GM12878 (cell line): ENCODE data around the gene ARSA. TPM values are rescaled to one million over a fixed set of nuclear protein-coding genes. Genes with fewer than 3 reads are reported as not detected.

ENCODE experiments used
- ATAC-seq: fragments of 200-7000 bp; cut with Tn5 transposase; 3 replicates; pipeline ENCODE4 v1.9.1; 2020; ENCODE audit warnings: mild to moderate bottlenecking, moderate library complexity
- BruUV-seq: library from RNA; stranded (reverse); fragments of 400-500 nt; replicated peaks from 2 replicates; lab custom pipeline; 2021; lab: Mats Ljungman, UMichigan
- CTCF ChIA-PET: fragments of 300-600 bp; sonication (Branson Sonifier 250); formaldehyde crosslinking; extraction: SDS; loops from one replicate; lab custom pipeline; 2021; ENCODE audit warnings: inconsistent platforms; lab: Yijun Ruan, JAX
- POLR2A ChIA-PET: fragments of 350-600 bp; formaldehyde crosslinking; extraction: SDS; loops from one replicate; lab custom pipeline; 2021; ENCODE audit warnings: inconsistent platforms; lab: Charles Lee
- RAD21 ChIA-PET: fragments of 300-600 bp; sonication (Branson Sonifier 250); formaldehyde crosslinking; loops from one replicate; lab custom pipeline; 2023; ENCODE audit warnings: antibody characterized with exemption; ENCODE audit not compliant: unreplicated experiment; lab: Charles Lee
- SMC1A ChIA-PET: fragments of 300-600 bp; sonication (Branson Sonifier 250); formaldehyde crosslinking; loops from one replicate; lab custom pipeline; 2023; ENCODE audit not compliant: unreplicated experiment, uncharacterized antibody; lab: Charles Lee
- DNase-seq: peaks from one replicate; pipeline ENCODE4 v3.0.0-alpha.2; 2011; ENCODE audit warnings: low read depth, low spot score
- FAIRE-seq: peaks from 3 replicates; lab custom pipeline; 2011; peaks lifted over from hg19 to GRCh38; lab: Jason Lieb, UNC
- H2AFZ ChIP-seq: 2 replicates; pipeline ENCODE4 v1.6.0; 2011; ENCODE audit warnings: low read depth, low read length, control low read depth; ENCODE audit not compliant: control insufficient read depth
- H3K27ac ChIP-seq: 2 replicates; pipeline ENCODE4 v1.5.1; 2011; ENCODE audit warnings: control low read depth; ENCODE audit not compliant: control insufficient read depth, insufficient read depth
- H3K27me3 ChIP-seq, 2 experiments: replicated peaks in 1 of 2; 2 replicates each; pipeline versions ENCODE4 v1.6.0 to v1.6.1; 2011; ENCODE audit warnings: low read length in 1 of 2; ENCODE audit not compliant: control insufficient read depth in 2 of 2, insufficient read depth in 2 of 2
- H3K36me3 ChIP-seq, 2 experiments: 2 replicates each; pipeline ENCODE4 v1.5.1; 2011; ENCODE audit warnings: low read length in 1 of 2; ENCODE audit not compliant: control insufficient read depth in 2 of 2, insufficient read depth in 2 of 2
- H3K4me1 ChIP-seq: 2 replicates; pipeline ENCODE4 v1.6.1; 2011; ENCODE audit warnings: mild to moderate bottlenecking, low read length, moderate library complexity, mixed read lengths; ENCODE audit not compliant: control insufficient read depth, insufficient read depth
- H3K4me2 ChIP-seq: 2 replicates; pipeline ENCODE4 v1.6.0; 2011; ENCODE audit warnings: control low read depth; ENCODE audit not compliant: control insufficient read depth, insufficient read depth
- H3K4me3 ChIP-seq: fragments of 200-600 bp; sonication (generic); 2 replicates; pipeline ENCODE4 v1.5.1; 2016
- H3K79me2 ChIP-seq: 2 replicates; pipeline ENCODE4 v1.6.0; 2011; ENCODE audit warnings: low read length; ENCODE audit not compliant: control insufficient read depth, insufficient read depth
- H3K9ac ChIP-seq: 2 replicates; pipeline ENCODE4 v1.8.0; 2011; ENCODE audit warnings: low read length, control low read depth, mixed read lengths; ENCODE audit not compliant: control insufficient read depth, insufficient read depth
- H3K9me3 ChIP-seq: replicated peaks from 3 replicates; pipeline ENCODE4 v1.5.1; 2011; ENCODE audit warnings: mild to moderate bottlenecking, low read length; ENCODE audit not compliant: control insufficient read depth, insufficient read depth
- H4K20me1 ChIP-seq: 2 replicates; pipeline ENCODE4 v1.6.0; 2011; ENCODE audit not compliant: control insufficient read depth, insufficient read depth
- BCL11A ChIP-seq: IDR thresholded peaks from 2 replicates; pipeline ENCODE4 v1.6.1; 2011; ENCODE audit warnings: low read depth, low read length
- CHD1 ChIP-seq: IDR thresholded peaks from 2 replicates; pipeline ENCODE4 v1.6.1; 2012; ENCODE audit warnings: low read depth, low read length, improper control_type of control experiment
- ELK1 ChIP-seq: IDR thresholded peaks from 2 replicates; pipeline ENCODE4 v1.6.1; 2012; ENCODE audit warnings: low read depth, low read length, improper control_type of control experiment
- EP300 ChIP-seq, 2 experiments: fragments of 150-350 bp in 1 of 2; IDR thresholded peaks; 2 replicates each; pipeline ENCODE4 v1.6.1; 2011 to 2012; ENCODE audit warnings: low read depth in 2 of 2, low read length in 2 of 2, borderline replicate concordance in 1 of 2, improper control_type of control experiment in 1 of 2, inconsistent platforms in 1 of 2; ENCODE audit not compliant: control insufficient read depth in 1 of 2
- RB1 ChIP-seq: fragments of 450-650 bp; formaldehyde crosslinking; IDR thresholded peaks from 2 replicates; pipeline ENCODE4 v1.6.1; 2017; ENCODE audit warnings: mild to moderate bottlenecking, borderline replicate concordance
- SUZ12 ChIP-seq: fragments of 200-600 bp; sonication (generic); IDR thresholded peaks from one replicate; pipeline ENCODE4 v1.6.1; 2018; ENCODE audit warnings: antibody characterized with exemption, mild to moderate bottlenecking; ENCODE audit not compliant: unreplicated experiment
- YY1 ChIP-seq: IDR thresholded peaks from 2 replicates; pipeline ENCODE4 v1.6.1; 2011; ENCODE audit warnings: low read depth, mild to moderate bottlenecking, low read length
- ZZZ3 ChIP-seq: IDR thresholded peaks from 2 replicates; pipeline ENCODE4 v1.6.1; 2011; ENCODE audit warnings: low read depth; ENCODE audit not compliant: control insufficient read depth, insufficient read length
- WGBS: methylation state at CpG from one replicate; pipeline ENCODE4 v1.1.6; 2016; ENCODE audit warnings: low lambda C conversion rate; ENCODE audit not compliant: insufficient replicate concordance, insufficient coverage; ENCODE audit errors: missing lambda C conversion rate; 5-methylcytosine and 5-hydroxymethylcytosine counted together
- in situ Hi-C: fragments of 300-500 bp; cut with MboI; formaldehyde crosslinking; loops from 9 replicates; pipeline ENCODE4 v1.14.3; 2018; ENCODE audit warnings: mixed read lengths
- intact Hi-C: fragments of 100-400 bp; cut with micrococcal nuclease; formaldehyde crosslinking; loops from one replicate; pipeline ENCODE4 v1.14.2; 2022; ENCODE audit not compliant: unreplicated experiment
- polyA plus RNA-seq, 11 experiments: library from polyadenylated mRNA; depleted of rRNA in 4 of 11; unstranded in 6 of 11; stranded (reverse) in 5 of 11; fragments of >200 nt; fragmentation: Nextera tagmentation in 4 of 11; fragmentation: Illumina TruSeq in 1 of 11; extraction: Ambion mirVana in 4 of 11; extraction: Trizol in 1 of 11; gene quantifications; 1 replicate in 1 of 11; 2 replicates in 10 of 11; pipeline versions ENCODE4 v1.2.1 to v1.2.3, GENCODE V29; 2011 to 2016; ENCODE audit warnings: inconsistent platforms in 2 of 11, missing spikeins in 2 of 11, low read depth in 1 of 11
- total RNA-seq, 4 experiments: library from RNA; depleted of rRNA in 3 of 4; stranded (reverse); fragments of >200 nt in 3 of 4; fragmentation: Illumina TruSeq in 1 of 4; extraction: Trizol in 1 of 4; gene quantifications; 2 replicates each; pipeline versions ENCODE4 v1.2.1 to v1.2.3, GENCODE V29; 2013 to 2021

ARSA gene
- total and polyA plus RNA-seq, 10 of the 15 experiments (the other 5 are each of a cell fraction or from before 2014, with no cell fraction given) = 0.39 to 26.3 (median 9.8) TPM

GRCh38 chr22:50585238-50585637, 42.7 kb downstream of the ARSA start:
- H3K36me3 ChIP-seq = no peaks in the 10 kb centered on the region; a peak in 1 of 4 replicates
- ChIA-PET POLR2A (no interaction called here), SMC1A (no interaction called here), RAD21 (no interaction called here), CTCF (interaction anchor here (0.8 to 1.4 kb wide), 2 partner anchors 35 to 115 kb away, joined by 3 to 4 read pairs; no protein-coding TSS in a partner anchor)
- no peaks in the 10 kb centered on the region for H3K27me3 ChIP-seq
- FAIRE-seq (no peak), ATAC-seq (no peak), DNase-seq (no peak)
- H3K27ac ChIP-seq = no peak overlapping the region
- TF ChIP-seq BCL11A (no peak), EP300 (IDR thresholded peaks at IDR 0.05; ENCODE audit: borderline replicate concordance in 1 of 2, control insufficient read depth in 1 of 2, low read depth in 2 of 2, low read length in 2 of 2) (no peak), ZZZ3 (no peak), SUZ12 (no peak), ELK1 (no peak), YY1 (no peak), CHD1 (no peak), RB1 (no peak)
- in situ Hi-C loops = no loop called here
- 76% methylated on average over 3 of the region's 3 CpGs for WGBS
- H3K4me2 ChIP-seq = no peak overlapping the region
- H3K9me3 ChIP-seq = no peaks in the 10 kb centered on the region
- intact Hi-C loops = no loop called here
- H3K4me3 ChIP-seq = no peak overlapping the region
- H3K4me1 ChIP-seq = peaks cover 8% of the 10 kb centered on the region
- BruUV-seq = no TSS peak
- no peaks in the 10 kb centered on the region for H4K20me1 ChIP-seq
- no peak overlapping the region for H2AFZ ChIP-seq
- H3K9ac ChIP-seq = no peak overlapping the region
- peaks cover 20% of the 10 kb centered on the region for H3K79me2 ChIP-seq
